Hepatocyte (in vitro differentiated cells): ENCODE data around the gene RPAIN. TPM values are rescaled to one million over a fixed set of nuclear protein-coding genes. Genes with fewer than 3 reads are reported as not detected.

Experiments used
- DNase-seq: peaks from one replicate; pipeline ENCODE4 v3.0.0-alpha.2; 2016; ENCODE audit warnings: low spot score
- H2AFZ ChIP-seq: fragments of 200-600 bp; sonication (generic); 2 replicates; pipeline ENCODE4 v1.6.0; 2016; ENCODE audit warnings: antibody characterized with exemption, mild to moderate bottlenecking
- H3K27ac ChIP-seq: fragments of 200-600 bp; sonication (generic); 2 replicates; pipeline ENCODE4 v1.5.1; 2016; ENCODE audit warnings: mild to moderate bottlenecking
- H3K27me3 ChIP-seq: fragments of 200-600 bp; sonication (generic); 2 replicates; pipeline ENCODE4 v1.6.1; 2016
- H3K36me3 ChIP-seq: fragments of 200-600 bp; sonication (generic); replicated peaks from 2 replicates; pipeline ENCODE4 v1.5.1; 2016; ENCODE audit warnings: low read depth; ENCODE audit not compliant: insufficient read depth
- H3K4me1 ChIP-seq: fragments of 200-600 bp; sonication (generic); 2 replicates; pipeline ENCODE4 v1.5.1; 2016; ENCODE audit warnings: mild to moderate bottlenecking, moderate library complexity; ENCODE audit not compliant: insufficient read depth
- H3K4me2 ChIP-seq: fragments of 200-600 bp; sonication (generic); 2 replicates; pipeline ENCODE4 v1.6.0; 2016
- H3K4me3 ChIP-seq: fragments of 200-600 bp; sonication (generic); 2 replicates; pipeline ENCODE4 v1.5.1; 2016; ENCODE audit warnings: mild to moderate bottlenecking
- H3K79me2 ChIP-seq: fragments of 200-600 bp; sonication (generic); 2 replicates; pipeline ENCODE4 v1.6.0; 2017; ENCODE audit warnings: mild to moderate bottlenecking
- H3K9me2 ChIP-seq: fragments of 200-600 bp; sonication (generic); replicated peaks from 2 replicates; pipeline ENCODE4 v1.6.0; 2017; ENCODE audit warnings: mild to moderate bottlenecking; ENCODE audit not compliant: insufficient read depth
- H3K9me3 ChIP-seq: fragments of 200-600 bp; sonication (generic); 2 replicates; pipeline ENCODE4 v1.5.1; 2016; ENCODE audit warnings: low read depth, mild to moderate bottlenecking
- H4K20me1 ChIP-seq: fragments of 200-600 bp; sonication (generic); 2 replicates; pipeline ENCODE4 v1.6.0; 2016; ENCODE audit warnings: mild to moderate bottlenecking; ENCODE audit not compliant: insufficient read depth, poor library complexity, severe bottlenecking
- CTCF ChIP-seq: fragments of 200-600 bp; sonication (generic); IDR thresholded peaks from 2 replicates; pipeline ENCODE4 v1.5.1; 2016; ENCODE audit warnings: antibody characterized with exemption, mild to moderate bottlenecking; ENCODE audit not compliant: poor library complexity
- EZH2 ChIP-seq: fragments of 200-600 bp; sonication (generic); IDR thresholded peaks from 2 replicates; pipeline ENCODE4 v1.6.1; 2016; ENCODE audit warnings: antibody characterized with exemption, mild to moderate bottlenecking, borderline replicate concordance
- EZH2phosphoT487 ChIP-seq: fragments of 200-600 bp; sonication (generic); IDR thresholded peaks from one replicate; pipeline ENCODE4 v1.6.1; 2018; ENCODE audit warnings: antibody characterized with exemption, mild to moderate bottlenecking, low read depth, moderate library complexity; ENCODE audit not compliant: unreplicated experiment, severe bottlenecking
- WGBS: methylation state at CpG from one replicate; pipeline ENCODE4 v1.1.6; 2016; ENCODE audit warnings: low lambda C conversion rate; ENCODE audit errors: missing lambda C conversion rate; 5-methylcytosine and 5-hydroxymethylcytosine counted together
- polyA plus RNA-seq: library from polyadenylated mRNA; unstranded; fragments of >200 nt; fragmentation: Nextera tagmentation; extraction: Ambion mirVana; gene quantifications from 2 replicates; pipeline ENCODE4 v1.2.1, GENCODE V29; 2016
- total RNA-seq: library from RNA; depleted of rRNA; stranded (reverse); fragments of >200 nt; gene quantifications from 2 replicates; pipeline ENCODE4 v1.2.3, GENCODE V29; 2014

Gene RPAIN
- total and polyA plus RNA-seq, 2 experiments from 2014 or later = 51.6 to 57.6 TPM

GRCh38 chr17:5379351-5380107 is 40.5 kb upstream of the RPAIN start:
- Histone ChIP-seq H3K4me3 (no peak overlapping the region), H3K79me2 (no peaks in the 10 kb centered on the region), H3K27ac (no peak overlapping the region), H3K9me3 (no peaks in the 10 kb centered on the region), H3K9me2 (no peaks in the 10 kb centered on the region), H3K4me2 (no peak overlapping the region), H3K36me3 (no peaks in the 10 kb centered on the region), H4K20me1 (no peaks in the 10 kb centered on the region), H3K27me3 (no peaks in the 10 kb centered on the region), H3K4me1 (no peaks in the 10 kb centered on the region), H2AFZ (no peak overlapping the region)
- 93% methylated on average over 11 of the region's 11 CpGs for WGBS
- TF ChIP-seq EZH2phosphoT487 (no peak), CTCF (no peak), EZH2 (no peak)
- DNase-seq = no peak

GRCh38 chr17:5380491-5381135 is 39.4 kb upstream of the RPAIN start:
- no peak for DNase-seq
- Histone ChIP-seq H3K36me3 (no peaks in the 10 kb centered on the region), H3K27ac (no peak overlapping the region), H3K9me3 (no peaks in the 10 kb centered on the region), H3K4me1 (no peaks in the 10 kb centered on the region), H3K27me3 (no peaks in the 10 kb centered on the region), H3K4me3 (no peak overlapping the region), H2AFZ (no peak overlapping the region), H3K4me2 (no peak overlapping the region), H3K9me2 (no peaks in the 10 kb centered on the region), H4K20me1 (no peaks in the 10 kb centered on the region), H3K79me2 (no peaks in the 10 kb centered on the region)
- TF ChIP-seq EZH2 (no peak), EZH2phosphoT487 (no peak), CTCF (no peak)
- WGBS = 91% methylated on average over 7 of the region's 7 CpGs

GRCh38 chr17:5381542-5381941 is 38.4 kb upstream of the RPAIN start:
- no peak overlapping the region for H3K27ac ChIP-seq
- no peak for TF ChIP-seq CTCF
- no peak for TF ChIP-seq EZH2phosphoT487
- no peak for TF ChIP-seq EZH2
- no peaks in the 10 kb centered on the region for H4K20me1 ChIP-seq
- H3K79me2 ChIP-seq = no peaks in the 10 kb centered on the region
- no peak overlapping the region for H2AFZ ChIP-seq
- no peak overlapping the region for H3K4me2 ChIP-seq
- DNase-seq = no peak
- H3K4me1 ChIP-seq = no peaks in the 10 kb centered on the region
- no peaks in the 10 kb centered on the region for H3K9me3 ChIP-seq
- no peak overlapping the region for H3K4me3 ChIP-seq
- H3K27me3 ChIP-seq = no peaks in the 10 kb centered on the region
- 96% methylated on average over 4 of the region's 4 CpGs for WGBS
- no peaks in the 10 kb centered on the region for H3K9me2 ChIP-seq
- no peaks in the 10 kb centered on the region for H3K36me3 ChIP-seq
